ENCODE results near the gene RPS6KA4.

RPS6KA4 gene

DNA sequence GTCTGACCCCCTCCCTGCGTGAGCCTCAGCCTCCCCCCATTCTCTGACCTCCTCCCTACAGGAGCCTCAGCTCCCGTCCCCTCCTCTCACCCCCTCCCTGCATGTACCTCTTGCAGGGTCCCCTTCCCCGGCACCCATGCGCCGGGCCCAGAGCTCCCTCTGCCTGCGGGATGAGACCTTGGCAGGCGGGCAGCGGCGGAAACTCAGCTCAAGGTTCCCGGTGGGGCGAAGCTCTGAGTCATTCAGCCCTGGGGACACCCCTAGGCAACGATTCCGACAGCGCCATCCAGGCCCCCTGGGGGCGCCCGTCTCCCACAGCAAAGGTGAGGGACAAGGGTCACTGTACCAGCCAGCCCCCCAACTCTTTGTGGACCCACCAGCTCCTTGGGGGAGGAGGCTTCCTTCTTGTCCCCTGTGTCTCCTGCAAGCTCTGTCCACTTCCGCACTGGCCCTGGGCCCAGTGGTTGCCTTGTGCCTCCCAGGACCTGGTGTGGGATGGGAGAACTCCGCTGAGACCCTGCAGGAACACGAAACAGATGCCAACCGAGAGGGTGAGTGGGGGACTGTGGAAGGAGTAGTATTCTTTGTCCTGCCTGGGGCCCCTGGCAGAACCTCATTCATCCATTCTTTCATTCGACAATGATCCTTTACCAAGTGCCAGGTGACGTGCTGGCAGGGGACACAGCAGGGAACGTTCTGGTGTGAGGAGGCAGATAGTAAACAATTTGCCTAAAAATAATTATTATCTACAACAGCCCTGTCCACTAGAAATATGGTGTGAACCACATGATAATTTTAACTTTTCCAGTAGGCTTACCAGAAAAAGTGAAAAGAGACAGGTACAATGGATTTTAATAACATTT, 3.7 kb upstream of the RPS6KA4 start:
- H3K4me3 ChIP-seq (ENCODE audit: low read depth, low read length), result peak overlapping the region; percentile 6
- TF ChIP-seq, protein P1, sequence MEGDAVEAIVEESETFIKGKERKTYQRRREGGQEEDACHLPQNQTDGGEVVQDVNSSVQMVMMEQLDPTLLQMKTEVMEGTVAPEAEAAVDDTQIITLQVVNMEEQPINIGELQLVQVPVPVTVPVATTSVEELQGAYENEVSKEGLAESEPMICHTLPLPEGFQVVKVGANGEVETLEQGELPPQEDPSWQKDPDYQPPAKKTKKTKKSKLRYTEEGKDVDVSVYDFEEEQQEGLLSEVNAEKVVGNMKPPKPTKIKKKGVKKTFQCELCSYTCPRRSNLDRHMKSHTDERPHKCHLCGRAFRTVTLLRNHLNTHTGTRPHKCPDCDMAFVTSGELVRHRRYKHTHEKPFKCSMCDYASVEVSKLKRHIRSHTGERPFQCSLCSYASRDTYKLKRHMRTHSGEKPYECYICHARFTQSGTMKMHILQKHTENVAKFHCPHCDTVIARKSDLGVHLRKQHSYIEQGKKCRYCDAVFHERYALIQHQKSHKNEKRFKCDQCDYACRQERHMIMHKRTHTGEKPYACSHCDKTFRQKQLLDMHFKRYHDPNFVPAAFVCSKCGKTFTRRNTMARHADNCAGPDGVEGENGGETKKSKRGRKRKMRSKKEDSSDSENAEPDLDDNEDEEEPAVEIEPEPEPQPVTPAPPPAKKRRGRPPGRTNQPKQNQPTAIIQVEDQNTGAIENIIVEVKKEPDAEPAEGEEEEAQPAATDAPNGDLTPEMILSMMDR (IDR thresholded peaks at IDR 0.05; ENCODE audit: low read depth, low read length), result peak; percentile 92

DNA sequence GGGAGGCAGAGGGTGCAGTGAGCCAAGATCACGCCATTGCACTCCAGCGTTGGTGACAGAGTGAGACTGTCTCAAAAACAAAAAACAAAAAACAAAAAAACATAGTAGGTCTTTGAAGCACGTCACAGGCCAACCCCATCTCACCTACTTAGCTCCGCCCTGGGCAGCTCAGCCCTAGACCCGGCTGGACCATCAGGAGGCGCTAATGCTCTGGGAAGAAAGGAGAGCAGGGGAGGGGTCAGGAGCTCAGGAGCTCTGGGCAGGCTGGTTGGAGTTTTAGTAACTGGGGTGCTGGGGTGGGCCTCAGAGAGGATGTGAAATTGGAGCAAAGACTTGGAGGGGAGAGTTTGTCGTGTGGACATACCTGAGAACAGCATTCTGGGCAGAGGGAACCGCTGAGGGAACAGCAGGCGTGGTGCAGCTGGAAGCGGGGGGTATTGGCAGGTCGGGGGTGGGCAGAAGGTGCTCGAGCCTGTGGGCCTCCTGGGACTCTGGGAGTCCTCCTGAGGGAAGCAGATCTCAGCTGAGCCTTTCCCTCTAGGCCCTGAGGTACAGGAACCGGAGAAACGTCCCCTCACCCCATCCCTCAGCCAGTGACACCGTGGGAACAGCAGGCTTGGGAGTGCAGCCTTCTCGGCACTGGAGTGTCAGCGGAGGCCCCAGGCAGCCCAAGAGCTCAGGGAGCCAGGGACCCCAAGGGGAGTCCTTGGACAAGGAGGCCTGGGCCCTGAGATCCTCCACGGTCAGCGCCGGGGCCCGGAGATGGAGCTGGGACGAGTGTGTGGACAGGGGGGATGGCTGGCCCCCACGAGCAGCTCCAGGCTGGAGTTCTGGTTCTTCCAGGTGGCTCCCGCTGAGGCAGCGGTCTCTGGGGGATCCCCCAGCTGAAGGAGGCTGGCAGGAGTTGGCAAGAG, 2.2 kb upstream of the RPS6KA4 start:
- in situ Hi-C loops (cut with HindIII; ENCODE audit: low sequenced_read_pairs), result no loop called here
- no peak overlapping the region for H3K4me3 ChIP-seq (ENCODE audit: low read depth, low read length)
- TF ChIP-seq, protein P1 (IDR thresholded peaks at IDR 0.05; ENCODE audit: low read depth, low read length), result peak; percentile 60
- DNase-seq (ENCODE audit: low read depth, low spot score), result peak; percentile 38

More for the DNA sequence above, 3.7 kb upstream of the RPS6KA4 start:
- in situ Hi-C loops (cut with HindIII; ENCODE audit: low sequenced_read_pairs), result no loop called here
- peak; percentile 81 for DNase-seq (ENCODE audit: low read depth, low spot score)

DNA sequence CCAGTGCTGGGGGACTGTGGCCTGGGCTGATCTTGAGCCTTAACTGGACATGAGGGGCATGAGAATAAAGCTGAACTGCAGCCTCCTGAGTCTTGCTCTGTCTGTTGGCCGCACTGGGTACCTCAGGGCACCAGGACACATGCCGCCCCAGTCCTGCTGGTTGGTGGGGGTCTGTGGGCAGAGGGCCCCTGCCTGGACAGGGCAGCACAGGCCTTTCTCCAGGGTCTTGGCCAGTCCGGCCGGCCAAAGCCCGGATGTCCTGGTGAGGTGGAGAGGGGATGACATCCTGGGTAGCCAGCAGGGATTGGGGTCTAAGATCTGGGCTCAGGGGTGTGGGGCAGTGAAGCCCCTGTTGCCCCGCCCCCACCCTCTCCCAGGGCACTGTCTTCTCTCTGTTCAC, 1.5 kb upstream of the RPS6KA4 start:
- no peak overlapping the region for H3K4me3 ChIP-seq (ENCODE audit: low read depth, low read length)
- TF ChIP-seq, protein P1 (IDR thresholded peaks at IDR 0.05; ENCODE audit: low read depth, low read length), result no peak
- no peak for DNase-seq (ENCODE audit: low read depth, low spot score)
- in situ Hi-C loops (cut with HindIII; ENCODE audit: low sequenced_read_pairs), result no loop called here

DNA sequence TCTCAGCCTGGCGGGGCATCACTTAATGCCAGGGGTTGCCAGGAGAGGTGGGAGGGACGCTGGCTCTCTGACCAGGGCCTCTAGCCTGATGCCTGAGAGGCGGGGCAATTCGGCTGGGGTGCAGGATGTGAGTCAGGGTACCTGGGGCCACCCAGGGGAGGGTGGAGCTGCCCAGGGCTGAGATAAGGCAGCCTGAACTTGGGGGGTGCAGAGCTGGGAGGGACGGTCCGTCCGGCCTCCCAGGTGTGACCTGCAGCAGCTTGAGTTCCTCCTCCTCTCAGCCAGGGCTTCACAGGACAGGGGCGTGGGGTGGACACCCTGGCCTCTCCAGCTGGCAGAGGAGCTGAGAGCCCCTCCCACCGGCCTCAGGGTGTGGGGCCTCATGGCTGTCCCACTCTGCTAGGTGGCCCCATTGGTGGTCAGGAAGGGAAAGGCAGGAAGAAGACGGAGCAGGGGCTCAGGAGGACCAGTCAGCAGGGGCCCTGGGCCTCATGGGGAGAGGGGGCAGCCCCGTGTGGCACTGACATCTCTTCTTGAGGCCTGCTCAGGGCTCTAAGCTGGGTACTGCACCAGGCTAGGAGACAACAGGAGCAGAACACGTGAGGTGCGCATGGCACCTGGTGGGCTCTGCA, 942 bp upstream of the RPS6KA4 start:
- in situ Hi-C loops (cut with HindIII; ENCODE audit: low sequenced_read_pairs), result no loop called here
- TF ChIP-seq, protein P1 (IDR thresholded peaks at IDR 0.05; ENCODE audit: low read depth, low read length), result no peak
- H3K4me3 ChIP-seq (ENCODE audit: low read depth, low read length), result no peak overlapping the region
- DNase-seq (ENCODE audit: low read depth, low spot score), result no peak

DNA sequence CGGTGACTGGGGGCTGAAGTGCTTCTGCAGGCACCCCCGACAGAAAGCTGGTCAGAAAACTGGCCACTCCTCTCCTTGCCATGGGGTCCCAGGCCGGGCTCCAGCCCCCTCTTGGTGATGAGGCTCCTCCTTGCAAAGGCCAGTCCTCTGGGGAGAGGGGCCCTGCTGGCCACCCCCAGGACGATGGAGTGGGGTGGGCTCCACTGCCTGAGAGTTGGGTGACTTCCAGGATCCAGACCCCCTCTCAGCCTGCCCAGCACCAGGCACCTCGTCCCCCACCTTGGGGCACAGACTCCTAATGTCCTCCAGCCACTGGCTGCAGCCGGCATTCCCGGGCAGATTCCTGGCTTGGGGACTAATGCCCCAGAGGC, 441 bp upstream of the RPS6KA4 start:
- H3K4me3 ChIP-seq (ENCODE audit: low read depth, low read length), result peak overlapping the region; percentile 40
- DNase-seq (ENCODE audit: low read depth, low spot score), result no peak
- in situ Hi-C loops (cut with HindIII; ENCODE audit: low sequenced_read_pairs), result no loop called here
- TF ChIP-seq, protein P1 (IDR thresholded peaks at IDR 0.05; ENCODE audit: low read depth, low read length), result no peak

All from astrocyte of the spinal cord (primary cell).